ENCODE results near the gene ZFAND3. TPM values are rescaled to one million over a fixed set of nuclear protein-coding genes. Genes with fewer than 3 reads are reported as not detected.

ZFAND3 gene
- total RNA-seq, 1 donor from 2014 or later: 131 TPM

DNA sequence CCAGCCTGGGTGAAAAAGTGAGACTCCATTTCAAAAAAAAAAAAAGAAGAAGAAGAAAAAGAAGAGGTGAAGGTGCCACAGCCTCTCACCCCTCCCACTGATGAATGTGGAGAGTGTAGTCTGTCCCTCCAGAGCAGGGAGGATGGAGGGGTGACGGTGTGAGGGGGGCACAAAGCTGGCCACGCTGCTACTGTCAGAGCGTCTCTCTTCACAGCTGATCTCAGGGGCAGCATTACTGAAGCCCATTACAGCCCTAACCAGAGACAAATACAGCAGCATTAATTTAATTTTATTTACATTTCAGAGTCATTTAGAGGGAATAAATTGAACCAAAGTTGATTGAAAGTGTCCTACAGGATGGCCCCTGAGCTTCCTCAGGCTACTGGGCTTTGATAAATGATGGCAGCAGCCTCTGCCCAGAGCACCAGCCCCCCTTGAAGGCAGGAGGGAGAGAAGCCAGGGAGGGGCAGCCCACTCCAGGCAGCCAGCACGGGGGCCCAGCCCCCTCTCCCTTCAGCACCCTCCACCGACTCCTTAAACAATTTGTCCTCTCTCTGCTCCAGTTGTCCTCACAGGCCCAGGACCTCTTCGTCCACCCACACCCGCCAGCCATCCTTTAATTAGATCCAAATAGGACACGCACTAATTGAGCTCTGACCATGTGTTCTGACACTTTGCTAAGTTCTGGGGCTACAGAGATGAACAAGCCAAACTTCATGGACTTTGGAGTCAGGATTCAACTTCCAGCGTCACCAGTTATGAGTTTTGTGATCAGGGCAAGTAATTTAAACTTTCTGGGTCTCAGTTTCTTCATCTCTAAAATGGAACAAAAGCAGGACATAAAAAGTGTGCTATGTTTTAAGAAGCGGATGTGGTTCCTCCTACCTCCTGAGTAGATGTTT, 18.6 kb upstream of the ZFAND3 start:
- H3K36me3 ChIP-seq (ENCODE audit: insufficient read depth, low read length): no peaks in the 10 kb centered on the region
- no peaks in the 10 kb centered on the region for H3K4me1 ChIP-seq (ENCODE audit: insufficient read depth, low read length)
- H3K27ac ChIP-seq (ENCODE audit: low read depth, low read length): no peak overlapping the region
- no peak overlapping the region for H3K9ac ChIP-seq (ENCODE audit: low read length)
- Mint-ChIP-seq H3K27me3 (ENCODE audit: low read depth, unreplicated experiment) (peaks cover 23% of the 10 kb centered on the region), H3K4me3 (ENCODE audit: unreplicated experiment) (no peak overlapping the region), H3K4me1 (ENCODE audit: low read depth, unreplicated experiment) (no peaks in the 10 kb centered on the region), H3K27ac (ENCODE audit: unreplicated experiment) (no peak overlapping the region), H3K9me3 (ENCODE audit: unreplicated experiment) (no peaks in the 10 kb centered on the region), H3K36me3 (ENCODE audit: low read depth, unreplicated experiment) (no peaks in the 10 kb centered on the region)
- TF ChIP-seq, protein P1, sequence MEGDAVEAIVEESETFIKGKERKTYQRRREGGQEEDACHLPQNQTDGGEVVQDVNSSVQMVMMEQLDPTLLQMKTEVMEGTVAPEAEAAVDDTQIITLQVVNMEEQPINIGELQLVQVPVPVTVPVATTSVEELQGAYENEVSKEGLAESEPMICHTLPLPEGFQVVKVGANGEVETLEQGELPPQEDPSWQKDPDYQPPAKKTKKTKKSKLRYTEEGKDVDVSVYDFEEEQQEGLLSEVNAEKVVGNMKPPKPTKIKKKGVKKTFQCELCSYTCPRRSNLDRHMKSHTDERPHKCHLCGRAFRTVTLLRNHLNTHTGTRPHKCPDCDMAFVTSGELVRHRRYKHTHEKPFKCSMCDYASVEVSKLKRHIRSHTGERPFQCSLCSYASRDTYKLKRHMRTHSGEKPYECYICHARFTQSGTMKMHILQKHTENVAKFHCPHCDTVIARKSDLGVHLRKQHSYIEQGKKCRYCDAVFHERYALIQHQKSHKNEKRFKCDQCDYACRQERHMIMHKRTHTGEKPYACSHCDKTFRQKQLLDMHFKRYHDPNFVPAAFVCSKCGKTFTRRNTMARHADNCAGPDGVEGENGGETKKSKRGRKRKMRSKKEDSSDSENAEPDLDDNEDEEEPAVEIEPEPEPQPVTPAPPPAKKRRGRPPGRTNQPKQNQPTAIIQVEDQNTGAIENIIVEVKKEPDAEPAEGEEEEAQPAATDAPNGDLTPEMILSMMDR (IDR thresholded peaks at IDR 0.05; ENCODE audit: insufficient read depth, low read depth, low read length): no peak
- TF ChIP-seq EZH2 (IDR thresholded peaks at IDR 0.05; ENCODE audit: insufficient read depth, low read length): no peak
- H3K4me2 ChIP-seq (ENCODE audit: low read length): no peak overlapping the region
- no peak overlapping the region for H2AFZ ChIP-seq (ENCODE audit: low read depth, low read length)
- H3K4me3 ChIP-seq (ENCODE audit: insufficient read depth, low read depth, low read length): no peak overlapping the region
- FAIRE-seq (no peak), DNase-seq (ENCODE audit: low read depth) (no peak)
- H3K27me3 ChIP-seq (ENCODE audit: insufficient read depth, low read length): peaks cover 5% of the 10 kb centered on the region
- no peaks in the 10 kb centered on the region for H3K9me3 ChIP-seq (ENCODE audit: insufficient read depth, low read depth, low read length)
- no peaks in the 10 kb centered on the region for H4K20me1 ChIP-seq (ENCODE audit: insufficient read depth, low read length)
- H3K79me2 ChIP-seq (ENCODE audit: insufficient read depth, low read length): no peaks in the 10 kb centered on the region

DNA sequence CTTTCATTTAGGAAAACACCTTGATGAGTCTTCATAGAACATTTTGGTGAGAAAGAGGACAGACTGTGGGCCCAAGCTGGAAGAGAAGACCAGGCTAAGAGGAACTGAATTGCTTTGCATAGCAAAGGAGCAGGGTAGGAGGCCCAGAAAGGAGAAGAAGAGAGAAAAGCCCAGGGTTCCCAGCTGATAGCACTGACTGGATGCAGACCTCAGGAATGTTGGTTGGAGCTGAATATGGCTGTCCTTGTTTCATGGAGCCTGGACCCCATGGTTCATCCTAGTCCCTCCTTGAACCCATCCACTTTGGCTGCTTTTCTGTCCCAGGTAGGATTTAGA, 18.0 kb upstream of the ZFAND3 start:
- H3K4me3 Mint-ChIP-seq (ENCODE audit: unreplicated experiment): no peak overlapping the region
- DNase-seq (ENCODE audit: low read depth): no peak
- no peak overlapping the region for H3K4me3 ChIP-seq (ENCODE audit: insufficient read depth, low read depth, low read length)
- H3K27me3 Mint-ChIP-seq (ENCODE audit: low read depth, unreplicated experiment): peaks cover 23% of the 10 kb centered on the region
- no peaks in the 10 kb centered on the region for H3K9me3 Mint-ChIP-seq (ENCODE audit: unreplicated experiment)
- H3K4me1 ChIP-seq (ENCODE audit: insufficient read depth, low read length): no peaks in the 10 kb centered on the region
- no peaks in the 10 kb centered on the region for H3K36me3 ChIP-seq (ENCODE audit: insufficient read depth, low read length)
- H3K27ac ChIP-seq (ENCODE audit: low read depth, low read length): no peak overlapping the region
- peaks cover 5% of the 10 kb centered on the region for H3K27me3 ChIP-seq (ENCODE audit: insufficient read depth, low read length)
- no peaks in the 10 kb centered on the region for H3K9me3 ChIP-seq (ENCODE audit: insufficient read depth, low read depth, low read length)
- no peak overlapping the region for H3K9ac ChIP-seq (ENCODE audit: low read length)
- H3K4me1 Mint-ChIP-seq (ENCODE audit: low read depth, unreplicated experiment): no peaks in the 10 kb centered on the region
- no peak overlapping the region for H2AFZ ChIP-seq (ENCODE audit: low read depth, low read length)
- H3K79me2 ChIP-seq (ENCODE audit: insufficient read depth, low read length): no peaks in the 10 kb centered on the region
- no peak overlapping the region for H3K4me2 ChIP-seq (ENCODE audit: low read length)
- H3K36me3 Mint-ChIP-seq (ENCODE audit: low read depth, unreplicated experiment): no peaks in the 10 kb centered on the region
- no peaks in the 10 kb centered on the region for H4K20me1 ChIP-seq (ENCODE audit: insufficient read depth, low read length)
- TF ChIP-seq, protein P1 (IDR thresholded peaks at IDR 0.05; ENCODE audit: insufficient read depth, low read depth, low read length): no peak
- TF ChIP-seq EZH2 (IDR thresholded peaks at IDR 0.05; ENCODE audit: insufficient read depth, low read length): no peak
- FAIRE-seq: no peak
- H3K27ac Mint-ChIP-seq (ENCODE audit: unreplicated experiment): no peak overlapping the region

DNA sequence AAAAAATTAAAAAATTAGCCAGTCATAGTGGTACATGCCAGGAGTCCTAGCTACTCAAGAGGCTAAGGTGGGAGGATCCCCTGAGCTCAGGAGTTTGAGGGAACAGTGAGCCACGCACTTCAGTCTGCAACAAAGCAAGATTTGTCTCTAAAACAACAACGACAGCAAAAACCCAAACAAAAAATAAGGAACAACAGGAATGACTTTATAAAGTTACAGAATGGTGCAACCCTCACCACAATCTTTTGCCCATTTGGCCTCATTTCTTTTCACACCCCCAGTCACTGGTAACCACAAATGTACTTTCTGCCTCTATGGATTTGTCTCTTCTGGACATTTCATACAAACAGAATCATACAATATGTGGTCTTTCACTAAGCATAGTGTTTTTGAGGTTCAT, 16.7 kb upstream of the ZFAND3 start:
- FAIRE-seq (no peak), DNase-seq (ENCODE audit: low read depth) (no peak)
- no peak overlapping the region for H3K4me3 Mint-ChIP-seq (ENCODE audit: unreplicated experiment)
- TF ChIP-seq, protein P1 (IDR thresholded peaks at IDR 0.05; ENCODE audit: insufficient read depth, low read depth, low read length): no peak
- TF ChIP-seq EZH2 (IDR thresholded peaks at IDR 0.05; ENCODE audit: insufficient read depth, low read length): no peak
- no peaks in the 10 kb centered on the region for H3K4me1 Mint-ChIP-seq (ENCODE audit: low read depth, unreplicated experiment)
- no peaks in the 10 kb centered on the region for H4K20me1 ChIP-seq (ENCODE audit: insufficient read depth, low read length)
- no peak overlapping the region for H3K27ac Mint-ChIP-seq (ENCODE audit: unreplicated experiment)
- no peak overlapping the region for H3K4me3 ChIP-seq (ENCODE audit: insufficient read depth, low read depth, low read length)
- no peaks in the 10 kb centered on the region for H3K9me3 Mint-ChIP-seq (ENCODE audit: unreplicated experiment)
- H3K9ac ChIP-seq (ENCODE audit: low read length): no peak overlapping the region
- H3K36me3 ChIP-seq (ENCODE audit: insufficient read depth, low read length): no peaks in the 10 kb centered on the region
- peaks cover 6% of the 10 kb centered on the region for H3K27me3 ChIP-seq (ENCODE audit: insufficient read depth, low read length)
- no peaks in the 10 kb centered on the region for H3K9me3 ChIP-seq (ENCODE audit: insufficient read depth, low read depth, low read length)
- peaks cover 27% of the 10 kb centered on the region for H3K27me3 Mint-ChIP-seq (ENCODE audit: low read depth, unreplicated experiment)
- no peaks in the 10 kb centered on the region for H3K4me1 ChIP-seq (ENCODE audit: insufficient read depth, low read length)
- no peaks in the 10 kb centered on the region for H3K79me2 ChIP-seq (ENCODE audit: insufficient read depth, low read length)
- H2AFZ ChIP-seq (ENCODE audit: low read depth, low read length): no peak overlapping the region
- H3K4me2 ChIP-seq (ENCODE audit: low read length): no peak overlapping the region
- no peaks in the 10 kb centered on the region for H3K36me3 Mint-ChIP-seq (ENCODE audit: low read depth, unreplicated experiment)
- H3K27ac ChIP-seq (ENCODE audit: low read depth, low read length): no peak overlapping the region

All from astrocyte (in vitro differentiated cells and primary cell).